NCI-H748 treated with DMSO at 0.1 percent for 48 hours (cell line): ENCODE measurements around the gene NAA10.
A peak's percentile ranks its signal among the peaks of the same experiment; 100 is the strongest.

Experiments
- DNase-seq: peaks from one replicate; lab custom pipeline; 2025; lab: John Stamatoyannopoulos, UW

The NAA10 gene

DNA sequence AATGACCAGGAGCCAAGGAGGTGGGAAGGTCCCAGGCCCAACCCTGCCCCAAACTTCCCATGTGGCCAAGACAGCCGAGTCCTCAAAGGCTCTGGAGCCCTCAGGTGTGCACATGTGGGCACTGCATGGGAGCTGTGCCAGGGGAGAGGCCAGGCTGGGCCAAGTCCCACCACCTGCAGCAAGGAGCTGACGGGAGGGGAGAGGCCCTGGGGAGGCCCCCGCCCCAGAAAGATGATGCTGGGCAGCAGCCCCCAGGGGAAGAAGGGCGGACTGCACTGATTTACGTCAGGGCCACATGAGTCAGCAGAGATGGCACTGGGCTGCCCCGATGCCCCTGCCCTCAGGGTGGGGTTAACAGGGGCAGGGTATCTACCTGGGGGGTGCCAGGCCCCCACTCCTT is 50.2 kb downstream of the NAA10 start:
- peak; percentile 1 for DNase-seq

DNA sequence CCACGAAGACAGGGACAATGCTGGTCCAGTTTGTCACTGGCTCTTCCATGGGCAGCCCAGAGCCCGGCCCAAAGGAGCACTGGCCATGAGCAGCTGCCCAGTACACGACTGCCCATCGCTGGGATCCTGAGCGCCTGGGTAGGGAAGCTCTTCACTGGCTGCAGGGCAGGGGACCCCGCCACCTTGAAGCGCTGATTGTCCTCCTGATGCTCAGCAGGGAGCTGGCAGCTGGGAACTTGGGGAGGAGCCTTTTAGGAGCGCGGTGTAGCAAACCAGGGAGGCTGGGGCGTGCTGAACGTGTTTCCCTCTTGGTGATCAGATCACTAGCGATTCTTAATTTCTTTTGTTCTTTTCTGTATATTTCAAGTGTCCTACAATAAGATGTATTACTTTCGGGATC is 50.7 kb downstream of the NAA10 start:
- no peak for DNase-seq

DNA sequence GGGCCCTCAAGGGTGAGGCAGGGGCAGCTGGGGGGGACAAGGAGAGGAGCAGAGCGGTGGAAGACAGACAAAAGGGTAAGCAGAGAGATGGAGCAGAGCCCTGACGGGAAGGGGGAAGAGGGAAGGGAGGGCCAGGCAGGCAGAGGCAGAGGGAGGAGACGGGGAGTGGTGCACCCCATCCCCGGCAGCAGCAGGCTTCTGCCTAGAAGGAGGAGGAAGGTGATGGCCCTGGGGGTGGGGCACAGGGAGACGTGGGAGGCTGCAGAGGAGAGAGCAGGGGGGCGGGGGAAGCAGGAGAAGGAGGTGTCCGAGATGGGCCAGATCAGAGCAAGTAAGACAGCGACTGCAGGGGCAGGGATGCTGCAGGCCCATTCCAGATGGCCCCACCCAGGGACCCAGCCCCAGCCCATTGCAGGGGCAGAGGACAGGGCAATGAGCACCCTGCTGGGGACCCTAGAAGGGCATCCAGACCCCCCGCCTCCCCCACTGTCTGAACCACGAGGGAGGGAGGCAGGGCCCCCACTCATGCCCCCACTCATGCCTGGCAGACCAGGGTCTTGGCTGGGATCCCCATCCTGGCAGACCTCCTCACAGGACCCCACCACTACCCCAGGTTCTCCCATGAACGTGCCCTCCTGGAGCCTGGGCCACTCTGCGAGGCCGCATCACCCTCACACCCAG is 51.5 kb downstream of the NAA10 start:
- DNase-seq: no peak

DNA sequence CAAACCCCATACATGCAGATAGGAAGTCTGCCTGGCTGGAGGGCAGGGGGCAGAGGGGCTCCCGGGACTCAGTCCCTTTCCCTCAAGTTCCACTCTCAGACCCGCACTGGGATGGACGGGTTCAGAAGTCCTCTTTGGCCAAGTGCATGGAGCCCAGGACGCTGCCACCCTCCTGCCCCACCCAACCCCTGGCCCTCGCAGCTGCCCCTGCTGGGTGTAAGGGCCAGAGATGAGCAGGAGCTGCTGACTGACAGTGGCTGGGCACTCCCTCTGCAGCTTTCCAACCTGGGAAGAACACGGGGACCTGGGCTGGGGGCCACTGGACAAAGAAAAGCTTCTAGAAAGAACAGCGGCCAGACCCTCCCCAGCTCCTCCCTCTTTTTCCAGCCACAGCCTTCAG is 52.3 kb downstream of the NAA10 start:
- DNase-seq: no peak

DNA sequence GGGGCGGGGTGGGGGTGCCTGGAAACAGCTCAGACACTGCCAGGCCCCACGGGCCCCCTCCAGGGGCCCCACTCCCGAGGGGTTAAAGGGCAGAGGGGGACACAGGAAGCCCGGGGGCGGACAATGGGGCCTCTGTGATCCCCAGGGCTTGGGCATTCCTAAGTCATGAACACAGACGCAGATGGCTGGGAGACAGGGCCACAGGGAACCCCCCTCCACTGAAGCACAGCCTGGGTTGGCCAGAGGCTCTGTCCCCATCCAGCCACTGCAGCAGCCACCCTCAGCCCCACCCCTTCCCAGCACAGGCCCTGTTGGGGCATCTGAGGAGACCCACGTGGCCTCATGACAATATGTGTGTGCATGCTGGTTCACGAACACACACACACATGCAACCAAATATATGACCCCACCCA is 52.7 kb downstream of the NAA10 start:
- no peak for DNase-seq

DNA sequence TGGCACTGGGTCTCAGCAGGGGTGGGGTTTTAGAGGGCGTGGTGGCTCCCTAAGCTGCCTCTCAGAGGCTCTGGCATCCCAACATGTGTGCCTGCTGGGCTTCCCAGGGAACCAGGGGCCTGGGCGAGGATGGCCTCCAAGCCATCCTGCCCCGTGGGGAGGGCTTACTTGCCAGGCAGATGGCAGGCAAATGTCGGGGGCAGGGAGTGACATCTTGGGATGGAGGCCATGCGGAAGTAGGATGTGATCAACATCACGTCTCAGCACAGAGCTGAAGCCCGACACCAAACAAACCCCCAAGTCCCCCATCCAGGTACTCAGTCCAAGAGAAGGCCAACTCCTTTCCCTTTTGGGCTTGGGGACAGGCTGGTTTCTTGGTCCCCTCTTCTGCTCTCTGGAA is 53.6 kb downstream of the NAA10 start:
- DNase-seq: no peak

DNA sequence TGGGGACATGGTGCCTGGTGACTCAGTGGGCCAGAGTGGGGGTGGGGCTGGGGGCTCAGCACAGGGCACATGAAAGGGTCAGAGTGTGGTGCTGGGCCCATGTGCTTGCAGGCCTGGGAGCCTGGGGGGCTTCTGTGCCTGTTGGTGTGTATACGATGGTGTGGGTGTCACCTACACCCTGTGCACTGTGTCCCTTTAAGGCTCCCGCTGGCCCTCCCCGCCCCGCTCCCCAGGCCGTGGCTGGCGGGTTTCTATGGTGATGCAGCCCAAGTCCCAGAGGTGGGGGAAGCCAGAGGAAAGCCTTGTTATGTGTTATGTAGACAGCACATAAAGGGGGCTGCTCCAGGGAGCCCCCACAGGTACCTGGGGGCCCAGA is 54.4 kb downstream of the NAA10 start:
- DNase-seq: no peak

DNA sequence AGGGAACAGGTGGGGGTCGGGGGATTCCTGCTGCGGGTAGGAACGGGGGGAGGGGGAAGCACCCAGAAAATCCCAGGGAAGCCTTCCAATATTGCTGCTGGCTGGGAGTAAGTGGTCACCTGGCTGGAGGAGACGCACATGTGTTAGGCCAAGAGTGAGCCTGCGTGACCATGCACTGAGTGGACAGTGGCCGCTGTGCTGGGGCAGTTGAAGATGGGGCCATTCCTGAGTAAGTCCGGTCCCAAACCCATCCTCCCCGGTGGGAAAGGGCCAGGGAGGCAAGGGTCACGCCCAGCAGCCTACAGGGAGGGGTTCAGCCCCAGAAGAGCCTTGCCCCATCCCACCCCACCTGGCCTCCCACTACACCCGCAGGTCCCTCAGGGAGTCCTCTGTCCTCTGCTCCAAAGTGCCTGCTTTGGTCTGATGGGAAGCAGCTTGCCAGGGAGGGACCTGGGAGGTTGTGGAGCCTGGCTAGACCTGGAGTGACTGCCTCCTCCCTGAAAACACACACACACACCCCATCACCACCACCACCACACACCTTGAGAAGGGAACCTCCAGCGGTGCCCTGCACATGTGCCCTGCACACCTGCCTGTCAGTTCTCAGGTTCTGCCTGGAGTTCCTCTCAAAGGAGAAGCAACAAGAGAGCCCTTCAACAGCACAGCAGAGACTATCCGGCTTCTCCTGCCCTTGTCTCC is 54.9 kb downstream of the NAA10 start:
- DNase-seq: no peak
